ENCODE measurements around the gene FGF10.

Gene FGF10

GRCh38 chr5:44358421-44358820 lies 30.8 kb downstream of the FGF10 start:
- in situ Hi-C loops (cut with HindIII; ENCODE audit: low sequenced_read_pairs) = no loop called here

- in situ Hi-C loops (cut with HindIII; ENCODE audit: low sequenced_read_pairs) = no loop called here
Measured at GRCh38 chr5:44356231-44356630, 33.0 kb downstream of the FGF10 start.

GRCh38 chr5:44345871-44346270 lies 43.3 kb downstream of the FGF10 start:
- in situ Hi-C loops (cut with HindIII; ENCODE audit: low sequenced_read_pairs) = no loop called here

- in situ Hi-C loops (cut with HindIII; ENCODE audit: low sequenced_read_pairs) = no loop called here
Measured at GRCh38 chr5:44336708-44337107, 52.5 kb downstream of the FGF10 start.

GRCh38 chr5:44334622-44335021 lies 54.6 kb downstream of the FGF10 start:
- in situ Hi-C loops (cut with HindIII; ENCODE audit: low sequenced_read_pairs) = no loop called here

GRCh38 chr5:44332285-44332971 lies 56.8 kb downstream of the FGF10 start:
- in situ Hi-C loops (cut with HindIII; ENCODE audit: low sequenced_read_pairs) = no loop called here

- in situ Hi-C loops (cut with HindIII; ENCODE audit: low sequenced_read_pairs) = no loop called here
Measured at GRCh38 chr5:44331471-44332050, 57.7 kb downstream of the FGF10 start.

GRCh38 chr5:44329716-44330115 lies 59.5 kb downstream of the FGF10 start:
- in situ Hi-C loops (cut with HindIII; ENCODE audit: low sequenced_read_pairs) = no loop called here

- in situ Hi-C loops (cut with HindIII; ENCODE audit: low sequenced_read_pairs) = no loop called here
Measured at GRCh38 chr5:44321144-44321725, 68.0 kb downstream of the FGF10 start.

GRCh38 chr5:44320188-44320587 lies 69.0 kb downstream of the FGF10 start:
- in situ Hi-C loops (cut with HindIII; ENCODE audit: low sequenced_read_pairs) = no loop called here

- in situ Hi-C loops (cut with HindIII; ENCODE audit: low sequenced_read_pairs) = no loop called here
Measured at GRCh38 chr5:44318883-44319282, 70.3 kb downstream of the FGF10 start.

- in situ Hi-C loops (cut with HindIII; ENCODE audit: low sequenced_read_pairs) = no loop called here
Measured at GRCh38 chr5:44312374-44312773, 76.8 kb downstream of the FGF10 start.

- in situ Hi-C loops (cut with HindIII; ENCODE audit: low sequenced_read_pairs) = no loop called here
Measured at GRCh38 chr5:44300551-44300950, 88.7 kb downstream of the FGF10 start.

GRCh38 chr5:44299394-44299793 lies 89.8 kb downstream of the FGF10 start:
- in situ Hi-C loops (cut with HindIII; ENCODE audit: low sequenced_read_pairs) = no loop called here

GRCh38 chr5:44294516-44294915 lies 94.7 kb downstream of the FGF10 start:
- in situ Hi-C loops (cut with HindIII; ENCODE audit: low sequenced_read_pairs) = no loop called here

GRCh38 chr5:44292736-44293135 lies 96.5 kb downstream of the FGF10 start:
- in situ Hi-C loops (cut with HindIII; ENCODE audit: low sequenced_read_pairs) = no loop called here

- in situ Hi-C loops (cut with HindIII; ENCODE audit: low sequenced_read_pairs) = no loop called here
Measured at GRCh38 chr5:44278469-44278868, 110.8 kb downstream of the FGF10 start.

GRCh38 chr5:44275908-44276307 lies 113.3 kb downstream of the FGF10 start:
- in situ Hi-C loops (cut with HindIII; ENCODE audit: low sequenced_read_pairs) = no loop called here

- in situ Hi-C loops (cut with HindIII; ENCODE audit: low sequenced_read_pairs) = no loop called here
Measured at GRCh38 chr5:44275329-44275728, 113.9 kb downstream of the FGF10 start.

GRCh38 chr5:44267909-44268308 lies 121.3 kb downstream of the FGF10 start:
- in situ Hi-C loops (cut with HindIII; ENCODE audit: low sequenced_read_pairs) = no loop called here

- in situ Hi-C loops (cut with HindIII; ENCODE audit: low sequenced_read_pairs) = no loop called here
Measured at GRCh38 chr5:44266882-44267576, 122.2 kb downstream of the FGF10 start.

- in situ Hi-C loops (cut with HindIII; ENCODE audit: low sequenced_read_pairs) = no loop called here
Measured at GRCh38 chr5:44265713-44266112, 123.5 kb downstream of the FGF10 start.
